PC-3 (cell line): ENCODE data around the gene PLA2G4F. TPM values are rescaled to one million over a fixed set of nuclear protein-coding genes. Genes with fewer than 3 reads are reported as not detected.

Experiments used
- ATAC-seq: fragments of 200-7000 bp; cut with Tn5 transposase; 2 replicates; pipeline ENCODE4 v1.9.1; 2020; ENCODE audit warnings: mild to moderate bottlenecking, moderate library complexity
- BruUV-seq: library from RNA; stranded (reverse); fragments of 400-500 nt; replicated peaks from 2 replicates; lab custom pipeline; 2021; lab: Mats Ljungman, UMichigan
- CTCF ChIA-PET: fragments of 300-600 bp; sonication (Branson Sonifier 250); formaldehyde crosslinking; loops from one replicate; lab custom pipeline; 2022; ENCODE audit warnings: antibody characterized with exemption; lab: Charles Lee
- POLR2A ChIA-PET: fragments of 300-600 bp; sonication (Branson Sonifier 250); formaldehyde crosslinking; loops from one replicate; lab custom pipeline; 2022; ENCODE audit warnings: antibody characterized with exemption; ENCODE audit not compliant: unreplicated experiment; lab: Charles Lee
- DNase-seq: peaks from one replicate; pipeline ENCODE4 v3.0.0-alpha.2; 2015
- H2AFZ ChIP-seq: fragments of 300-600 bp; sonication (generic); 2 replicates; pipeline ENCODE4 v1.6.0; 2016; ENCODE audit warnings: antibody characterized with exemption, low read length
- H3F3A ChIP-seq: fragments of 300-600 bp; sonication (generic); one replicate; pipeline ENCODE4 v1.6.0; 2017; ENCODE audit warnings: antibody characterized with exemption, low read length, control low read depth, mild to moderate bottlenecking; ENCODE audit not compliant: unreplicated experiment
- H3K27ac ChIP-seq: fragments of 300-600 bp; sonication (generic); 2 replicates; pipeline ENCODE4 v1.5.1; 2016; ENCODE audit warnings: mild to moderate bottlenecking, low read length
- H3K27me3 ChIP-seq: fragments of 300-600 bp; sonication (generic); 2 replicates; pipeline ENCODE4 v1.6.1; 2016; ENCODE audit warnings: low read length, mixed read lengths
- H3K36me3 ChIP-seq: fragments of 300-600 bp; sonication (generic); 2 replicates; pipeline ENCODE4 v1.6.1; 2016; ENCODE audit warnings: low read depth, mixed run types, low read length, mixed read lengths
- H3K4me1 ChIP-seq: fragments of 300-600 bp; sonication (generic); 2 replicates; pipeline ENCODE4 v1.5.1; 2016; ENCODE audit warnings: low read length; ENCODE audit not compliant: insufficient read depth
- H3K4me2 ChIP-seq: fragments of 300-600 bp; sonication (generic); 2 replicates; pipeline ENCODE4 v1.6.0; 2016; ENCODE audit warnings: low read length
- H3K4me3 ChIP-seq: fragments of 300-600 bp; sonication (generic); 2 replicates; pipeline ENCODE4 v1.5.1; 2016; ENCODE audit warnings: mild to moderate bottlenecking, low read length, mixed read lengths
- H3K79me2 ChIP-seq: fragments of 300-600 bp; sonication (generic); 2 replicates; pipeline ENCODE4 v1.6.1; 2017; ENCODE audit warnings: low read length, mixed read lengths
- H3K9ac ChIP-seq: fragments of 300-600 bp; sonication (generic); 2 replicates; pipeline ENCODE4 v1.6.0; 2016; ENCODE audit warnings: mild to moderate bottlenecking, low read length
- H3K9me2 ChIP-seq: fragments of 300-600 bp; sonication (generic); replicated peaks from 2 replicates; pipeline ENCODE4 v1.6.1; 2016; ENCODE audit warnings: mixed run types, low read length, mixed read lengths
- H3K9me3 ChIP-seq: fragments of 300-600 bp; sonication (generic); 2 replicates; pipeline ENCODE4 v1.6.1; 2016; ENCODE audit warnings: low read length, mixed read lengths
- H4K20me1 ChIP-seq: fragments of 300-600 bp; sonication (generic); 2 replicates; pipeline ENCODE4 v1.6.1; 2016; ENCODE audit warnings: low read length, mixed read lengths
- CTCF ChIP-seq: fragments of 300-600 bp; sonication (generic); conservative IDR thresholded peaks from 2 replicates; pipeline ENCODE4 v1.5.1; 2017; ENCODE audit warnings: antibody characterized with exemption, low read depth, mild to moderate bottlenecking, low read length
- EZH2 ChIP-seq: fragments of 300-600 bp; sonication (generic); IDR thresholded peaks from one replicate; pipeline ENCODE4 v1.6.1; 2017; ENCODE audit warnings: antibody characterized with exemption, mild to moderate bottlenecking, low read length; ENCODE audit not compliant: unreplicated experiment
- EZH2phosphoT487 ChIP-seq: fragments of 300-600 bp; sonication (generic); IDR thresholded peaks from 2 replicates; pipeline ENCODE4 v1.6.1; 2018; ENCODE audit warnings: mild to moderate bottlenecking, antibody characterized with exemption, low read length, borderline replicate concordance
- intact Hi-C: fragments of 100-400 bp; cut with micrococcal nuclease; formaldehyde crosslinking; loops from 2 replicates; pipeline ENCODE4 v1.9.0; 2023
- total RNA-seq: library from RNA; depleted of rRNA; stranded (reverse); fragments of >200 nt; gene quantifications from 2 replicates; pipeline ENCODE4 v1.2.3, GENCODE V29; 2014

Gene PLA2G4F
- total RNA-seq, 1 experiment from 2014 or later = 5.8 TPM

GRCh38 chr15:42150219-42150970, 6.0 kb downstream of the PLA2G4F start:
- Histone ChIP-seq H3K4me2 (no peak overlapping the region), H3F3A (no peaks in the 10 kb centered on the region), H3K9me3 (no peaks in the 10 kb centered on the region), H3K36me3 (no peaks in the 10 kb centered on the region), H2AFZ (no peak overlapping the region), H3K27me3 (no peaks in the 10 kb centered on the region), H3K4me1 (peaks cover 3% of the 10 kb centered on the region), H3K4me3 (no peak overlapping the region), H3K79me2 (no peaks in the 10 kb centered on the region), H4K20me1 (no peaks in the 10 kb centered on the region), H3K27ac (no peak overlapping the region), H3K9ac (no peak overlapping the region), H3K9me2 (no peaks in the 10 kb centered on the region)
- POLR2A ChIA-PET = no interaction called here
- TF ChIP-seq EZH2 (no peak), EZH2phosphoT487 (no peak), CTCF (no peak)
- no TSS peak for BruUV-seq
- intact Hi-C loops = no loop called here
- DNase-seq (no peak), ATAC-seq (no peak)
- CTCF ChIA-PET = interaction anchor here (0.8 kb wide), 1 partner anchor 312 kb away, joined by 3 read pairs; no protein-coding TSS in a partner anchor

- Histone ChIP-seq H3K27me3 (no peaks in the 10 kb centered on the region), H3K9me3 (no peaks in the 10 kb centered on the region), H3K4me1 (no peaks in the 10 kb centered on the region), H3K9ac (no peak overlapping the region), H4K20me1 (no peaks in the 10 kb centered on the region), H3F3A (no peaks in the 10 kb centered on the region), H3K79me2 (no peaks in the 10 kb centered on the region), H3K36me3 (no peaks in the 10 kb centered on the region), H2AFZ (no peak overlapping the region), H3K27ac (no peak overlapping the region), H3K4me3 (no peak overlapping the region), H3K4me2 (no peak overlapping the region), H3K9me2 (no peaks in the 10 kb centered on the region)
- intact Hi-C loops = no loop called here
- no TSS peak for BruUV-seq
- ChIA-PET POLR2A (no interaction called here), CTCF (interaction anchor here (0.8 kb wide), 1 partner anchor 312 kb away, joined by 3 read pairs; no protein-coding TSS in a partner anchor)
- TF ChIP-seq EZH2 = no peak
- TF ChIP-seq CTCF = peak; percentile 19; the same call in 1 of the 2 replicates
- DNase-seq (no peak), ATAC-seq (no peak)
Measured at GRCh38 chr15:42149493-42150218, 6.8 kb downstream of the PLA2G4F start.
